NK-92 treated with Interleukin-12 subunit alpha and Interleukin-12 subunit beta, amount 100 ng/mL, for 24 hours (cell line): ENCODE data around the gene PARP12.

Experiments used
- DNase-seq: peaks from one replicate; lab custom pipeline; 2025; lab: John Stamatoyannopoulos, UW

PARP12 gene

DNA sequence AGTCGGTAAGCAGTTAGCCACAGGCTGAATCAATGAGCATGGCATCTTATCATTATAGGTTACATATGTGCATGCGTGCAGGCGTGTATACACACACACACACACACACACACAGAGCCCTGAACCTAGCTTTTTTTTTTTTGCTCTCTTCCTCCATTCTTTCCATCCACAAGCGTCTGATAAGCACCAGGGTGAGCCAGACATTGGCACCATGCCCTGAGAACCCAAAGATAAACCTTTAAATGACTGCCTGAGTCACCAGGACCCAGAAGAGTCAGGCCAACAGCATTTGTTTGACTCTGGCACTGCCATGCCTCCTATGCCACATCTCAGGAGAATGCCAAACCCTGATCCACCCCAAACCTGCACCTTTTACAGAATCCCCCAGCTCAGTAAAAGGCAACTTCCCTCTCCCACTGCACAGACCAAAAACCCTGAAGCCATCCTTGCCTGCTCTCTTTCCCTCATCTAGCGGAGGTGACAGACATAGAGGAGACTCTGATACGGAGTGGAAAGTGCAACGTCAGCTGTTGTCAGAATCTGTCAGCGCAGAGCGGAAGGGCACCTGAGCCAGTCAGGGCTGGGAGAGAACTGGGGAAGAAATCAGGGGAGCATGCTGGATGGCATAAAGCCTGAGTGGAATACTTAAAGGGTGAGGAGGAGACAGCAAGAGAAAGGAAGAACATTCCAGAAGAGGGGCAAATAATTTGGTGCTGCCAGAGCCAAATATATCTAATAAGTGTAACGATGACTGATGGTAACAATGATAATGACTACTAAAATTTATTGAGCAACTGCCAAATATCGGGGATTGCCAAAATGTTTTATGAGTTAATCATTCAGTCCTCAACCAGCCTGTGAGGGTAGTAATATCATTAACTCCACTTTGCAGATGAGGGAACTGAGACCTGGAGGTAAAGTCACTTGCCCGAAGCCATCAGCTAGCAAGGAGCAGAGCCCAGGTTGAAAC, 3.2 kb downstream of the PARP12 start:
- no peak for DNase-seq

DNA sequence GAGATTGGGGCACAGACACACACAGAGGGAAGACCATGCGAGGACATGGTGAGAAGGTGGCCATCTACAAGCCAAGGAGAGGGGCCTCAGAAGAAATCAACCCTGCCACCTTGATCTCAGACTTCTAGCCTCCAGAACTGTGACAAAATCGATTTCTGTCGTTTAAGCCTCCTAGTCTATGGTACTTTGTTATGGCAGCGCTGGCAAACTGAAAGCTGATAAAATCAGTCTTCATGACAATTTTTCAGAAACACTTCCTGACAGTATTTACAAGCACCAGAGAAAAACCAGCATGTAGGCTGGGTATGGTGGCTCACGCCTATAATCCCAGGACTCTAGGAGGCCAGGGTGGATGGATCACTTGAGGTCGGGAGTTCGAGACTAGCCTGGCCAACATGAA, 4.2 kb downstream of the PARP12 start:
- no peak for DNase-seq

DNA sequence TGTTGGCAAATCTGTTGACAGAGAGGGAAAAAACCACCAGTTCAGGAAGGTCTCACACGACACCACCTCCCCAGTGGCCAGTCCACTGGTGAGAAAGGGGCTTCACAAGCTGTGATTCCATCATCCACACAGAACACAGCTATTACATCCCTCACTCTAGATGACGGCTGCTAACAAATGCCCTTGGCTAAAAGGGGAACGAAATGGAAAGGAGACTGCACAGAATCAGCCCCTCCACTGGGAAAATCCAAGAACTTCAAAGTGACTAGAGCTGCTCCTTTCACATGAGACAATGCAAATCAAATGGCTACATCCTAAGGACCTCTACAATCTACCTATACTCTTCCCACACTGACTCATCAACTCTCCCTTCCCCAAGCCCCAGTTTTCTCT, 5.6 kb downstream of the PARP12 start:
- no peak for DNase-seq

DNA sequence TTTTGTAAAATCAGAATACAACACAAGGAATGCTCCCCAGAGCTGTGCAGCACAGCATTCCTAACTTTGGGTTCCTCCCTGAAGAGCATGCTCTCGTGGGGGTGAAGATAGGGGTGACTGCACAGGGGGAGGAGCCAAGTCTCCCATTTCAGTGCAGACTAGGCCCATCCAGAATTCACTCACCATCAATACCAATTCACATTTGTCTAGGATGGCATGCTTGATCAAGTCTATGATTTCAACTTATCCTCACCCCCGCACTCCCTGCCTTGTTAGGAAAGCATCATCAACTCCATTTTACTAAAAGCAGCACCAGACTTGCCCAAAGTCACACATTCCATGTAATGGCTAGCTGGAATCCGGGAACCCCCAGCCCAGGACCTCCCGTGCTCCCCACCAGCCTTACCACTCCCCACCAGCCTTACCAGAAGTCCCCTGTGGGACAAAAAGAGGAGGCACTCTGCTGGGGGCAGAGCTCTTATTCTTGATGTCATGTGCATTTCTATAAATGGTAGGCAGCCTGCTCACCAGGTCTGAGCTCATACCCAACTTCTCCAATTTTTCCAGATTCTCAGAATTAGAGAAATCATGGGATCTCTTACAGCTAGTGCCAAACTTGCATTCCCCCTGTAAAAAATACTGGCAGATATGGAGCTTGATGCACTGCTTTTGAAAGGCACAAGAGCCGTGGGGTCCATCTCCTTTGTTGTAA, 6.2 kb downstream of the PARP12 start:
- DNase-seq: no peak

DNA sequence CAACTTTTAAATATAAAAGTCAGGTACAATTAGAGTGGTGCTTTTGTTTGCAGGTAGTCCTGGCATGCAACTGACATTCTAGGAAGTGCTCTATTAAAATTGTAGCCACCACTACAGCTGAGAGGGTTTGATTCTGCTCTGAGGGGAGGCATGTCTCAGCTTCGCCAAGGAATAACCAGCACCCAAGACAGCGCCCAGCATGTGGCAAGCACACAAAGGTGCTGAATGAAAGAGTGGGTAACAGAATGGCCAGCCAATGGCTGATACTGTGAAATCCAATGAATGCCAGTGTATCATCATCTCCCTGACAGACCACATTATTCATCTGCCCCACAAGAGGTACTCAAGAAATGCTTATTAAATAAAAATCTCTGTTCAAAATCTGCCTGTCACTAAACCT, 6.9 kb downstream of the PARP12 start:
- no peak for DNase-seq

DNA sequence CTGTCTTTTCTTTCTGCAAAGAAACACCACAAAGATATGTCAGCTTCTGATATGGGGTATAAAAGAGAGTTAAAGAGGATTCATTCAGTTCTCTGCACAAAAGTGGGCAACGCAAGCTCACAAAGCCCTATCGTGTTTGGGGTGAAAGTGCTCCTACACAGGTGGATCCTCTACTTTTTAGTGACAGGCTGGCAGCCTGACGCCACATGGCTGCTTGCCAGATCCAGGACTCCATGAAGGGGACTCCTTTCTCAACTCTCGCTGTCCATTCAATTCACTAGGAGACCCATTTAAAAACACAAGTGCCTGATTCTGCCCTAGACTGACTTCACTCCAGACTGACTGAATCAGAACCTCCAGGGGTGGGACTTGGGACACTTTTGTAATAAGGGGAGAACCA, 8.0 kb downstream of the PARP12 start:
- no peak for DNase-seq

DNA sequence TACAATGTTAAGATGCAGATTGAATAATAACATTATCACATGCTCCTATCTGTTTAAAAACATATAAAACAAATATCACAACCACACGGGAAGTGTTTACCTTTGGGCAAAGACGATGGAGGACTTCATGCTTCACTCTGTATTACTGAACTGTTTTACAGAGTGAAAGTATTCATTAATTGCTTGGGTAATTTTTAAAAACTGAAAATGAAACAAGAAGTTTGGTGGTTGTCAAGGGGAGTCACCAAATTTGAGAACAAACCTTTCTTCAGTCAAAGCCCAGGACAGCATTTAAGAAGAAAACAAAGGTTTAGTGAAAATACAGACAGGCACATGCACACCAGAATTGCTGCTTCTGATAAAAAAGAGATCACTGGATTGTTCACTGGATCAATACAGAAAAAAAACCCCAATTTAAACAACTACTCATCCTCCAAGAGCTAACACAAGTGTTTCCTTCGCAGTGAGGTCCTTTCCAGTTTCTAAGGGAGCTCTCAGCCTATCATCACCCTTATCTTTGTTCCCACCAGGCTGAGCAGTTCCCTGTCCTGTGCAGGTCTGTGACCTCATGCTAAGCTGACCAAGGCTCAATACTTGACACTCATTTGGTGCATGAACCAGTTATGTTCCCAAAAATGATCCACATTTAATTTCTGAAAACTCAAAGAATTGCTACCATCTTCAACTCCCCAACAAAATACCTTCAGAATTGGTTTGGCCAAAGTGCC, 8.8 kb downstream of the PARP12 start:
- no peak for DNase-seq

DNA sequence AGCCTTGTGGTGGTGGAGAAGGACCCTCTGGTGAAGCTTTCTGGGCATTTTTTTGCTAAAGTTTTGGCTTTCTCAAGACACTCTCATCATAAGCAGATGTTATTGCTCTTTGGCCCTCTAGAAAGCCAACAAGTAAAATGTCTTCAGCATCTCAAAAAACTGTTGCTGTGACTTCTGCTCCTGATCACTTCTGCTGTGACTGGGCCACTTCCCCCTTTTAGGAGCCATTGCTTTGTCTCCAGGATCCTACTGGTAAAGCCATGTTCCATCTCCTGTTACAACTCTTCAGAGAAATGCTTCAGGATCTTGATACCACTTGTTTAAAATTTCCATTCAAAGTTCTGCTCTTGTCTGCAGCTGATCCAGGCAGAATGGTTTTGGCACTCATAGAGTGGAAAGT, 10.9 kb downstream of the PARP12 start:
- no peak for DNase-seq

DNA sequence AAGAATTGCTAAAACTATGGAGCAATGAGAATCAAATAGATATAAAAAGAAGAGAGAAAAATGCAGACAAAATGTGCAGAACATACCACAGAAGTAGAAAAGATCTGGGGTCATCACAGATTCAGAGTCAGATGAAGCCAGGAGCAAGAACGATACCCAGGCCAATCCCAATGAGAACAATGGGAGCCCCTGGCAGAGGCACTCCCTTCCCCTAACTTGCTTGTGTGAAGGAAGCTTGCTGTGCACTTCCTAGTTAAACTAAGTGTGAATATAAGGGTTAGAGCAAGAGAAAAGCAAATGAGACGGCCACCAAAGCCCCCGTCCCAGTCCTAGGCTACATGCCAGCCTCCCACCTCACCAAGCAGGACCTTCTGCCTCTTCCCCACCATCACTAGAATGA, 12.7 kb downstream of the PARP12 start:
- DNase-seq: no peak

DNA sequence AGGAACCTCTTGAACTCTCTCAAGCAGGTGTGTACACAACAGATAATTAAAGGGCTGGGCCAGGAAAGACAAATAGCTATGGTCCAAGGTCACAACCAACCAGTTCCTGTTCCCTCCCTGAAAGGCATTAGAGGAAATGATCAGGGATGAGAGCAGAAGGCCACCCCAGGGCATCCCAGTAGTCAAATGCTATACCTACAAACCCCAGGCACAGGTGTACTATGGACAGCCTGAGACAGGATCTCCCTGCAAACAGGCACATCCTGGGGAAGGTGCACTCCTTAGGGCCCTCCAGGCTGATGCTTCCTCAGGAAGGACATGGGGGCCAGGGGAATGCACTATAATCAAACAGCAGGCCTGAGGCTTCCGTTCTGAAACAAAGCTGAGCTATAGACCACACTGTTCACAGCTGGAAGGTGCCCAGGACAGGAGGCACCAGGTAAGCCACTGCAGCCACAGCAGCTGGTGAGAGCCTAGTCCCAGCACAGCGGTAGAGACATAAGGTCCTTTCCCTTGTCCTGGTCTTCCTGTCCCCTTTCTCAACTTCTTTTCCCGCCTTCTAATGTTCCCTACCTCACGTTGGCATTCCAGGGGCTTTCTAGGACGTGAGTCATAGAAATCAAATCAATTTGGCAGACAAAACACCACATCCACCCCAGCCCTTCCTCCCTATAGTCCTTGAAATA, 13.3 kb downstream of the PARP12 start:
- no peak for DNase-seq

DNA sequence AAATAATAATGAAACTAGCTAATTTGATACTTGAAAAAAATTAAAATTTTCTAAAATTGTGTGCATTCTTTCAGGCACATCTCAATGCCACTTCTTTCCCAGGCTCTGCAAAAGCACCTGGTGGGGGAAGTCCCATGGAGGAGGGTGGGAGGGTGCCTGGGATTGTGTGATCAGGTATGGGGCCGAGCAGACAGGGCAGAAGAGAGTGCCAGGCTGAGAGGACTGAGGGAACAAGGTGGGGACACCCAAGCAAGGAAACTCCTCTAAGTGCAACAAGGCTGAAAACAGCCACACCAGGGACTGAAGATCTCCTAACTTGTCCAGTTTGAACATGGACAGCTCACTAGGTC, 13.8 kb downstream of the PARP12 start:
- no peak for DNase-seq

DNA sequence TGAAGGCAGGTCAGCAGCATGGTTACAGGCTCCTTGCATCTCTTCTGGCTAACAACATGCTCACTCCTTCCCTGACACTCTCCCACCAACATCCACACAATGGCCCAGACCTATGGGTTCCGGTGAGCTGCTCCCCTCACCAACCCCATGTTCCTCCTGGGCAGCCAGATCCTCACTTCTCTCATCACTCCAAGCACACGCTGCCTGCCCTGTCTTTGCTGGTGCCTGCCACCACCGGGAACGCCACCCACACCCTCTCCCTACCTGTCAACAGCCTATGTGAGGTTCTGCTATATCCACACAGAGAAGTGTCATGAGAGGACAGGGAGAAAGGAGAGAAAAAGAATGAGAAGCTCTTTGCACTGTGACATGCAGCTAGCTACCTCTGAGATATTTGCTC, 14.6 kb downstream of the PARP12 start:
- no peak for DNase-seq

DNA sequence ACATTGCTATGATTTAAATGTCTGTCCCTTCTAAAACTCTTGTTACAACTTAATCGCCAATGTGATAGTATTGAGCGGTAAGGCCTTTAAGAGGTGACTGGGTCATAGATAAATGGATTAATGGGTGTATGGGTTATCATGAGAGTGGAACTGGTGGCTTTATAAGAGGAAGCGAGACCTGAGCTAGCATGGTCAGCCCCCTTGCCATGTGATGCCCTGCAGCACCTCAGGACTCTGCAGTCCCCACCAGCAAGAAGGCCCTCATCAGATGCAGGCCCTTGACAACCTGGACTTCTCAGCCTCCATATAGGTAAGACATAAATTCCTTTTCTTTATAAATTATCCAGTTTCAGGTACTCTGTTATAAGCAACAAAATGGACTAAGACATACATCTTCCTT, 15.6 kb downstream of the PARP12 start:
- no peak for DNase-seq

DNA sequence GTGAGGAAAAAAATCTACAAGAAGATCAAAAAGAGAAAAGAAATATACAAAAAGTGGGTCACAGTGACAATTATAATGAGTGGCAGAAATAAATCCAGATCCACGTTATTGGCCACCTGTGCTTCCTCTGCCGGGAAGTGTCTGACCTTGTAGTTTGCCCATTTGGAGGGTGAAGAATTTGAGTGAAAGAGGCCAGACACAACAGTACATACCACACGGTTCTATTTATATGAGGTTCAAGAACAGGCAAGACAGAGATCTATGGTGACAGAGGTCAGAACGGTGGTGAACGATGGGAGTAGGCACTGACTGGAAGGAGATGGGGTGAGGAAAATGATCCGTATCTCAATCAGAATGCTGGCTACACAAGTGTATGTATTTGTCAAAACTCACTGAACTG, 17.1 kb downstream of the PARP12 start:
- no peak for DNase-seq

DNA sequence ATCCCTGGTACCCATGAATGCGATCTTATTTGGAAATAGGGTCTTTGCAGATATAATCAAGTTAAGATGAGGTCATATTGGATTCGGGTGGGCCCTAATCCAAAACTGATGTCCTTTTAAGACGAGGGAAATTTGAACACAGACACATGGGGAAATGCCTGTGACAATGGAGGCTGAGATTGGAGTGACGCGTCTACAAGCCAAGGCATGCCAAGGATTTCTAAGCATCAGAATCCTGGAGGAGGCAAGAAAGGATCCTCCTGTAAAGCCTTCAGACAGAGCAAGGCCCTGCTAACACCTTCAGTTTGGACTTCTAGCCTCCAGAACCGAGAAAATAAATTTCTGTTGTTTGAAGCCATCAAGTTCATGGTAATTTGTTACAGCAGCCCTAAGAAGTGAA, 18.5 kb downstream of the PARP12 start:
- no peak for DNase-seq

DNA sequence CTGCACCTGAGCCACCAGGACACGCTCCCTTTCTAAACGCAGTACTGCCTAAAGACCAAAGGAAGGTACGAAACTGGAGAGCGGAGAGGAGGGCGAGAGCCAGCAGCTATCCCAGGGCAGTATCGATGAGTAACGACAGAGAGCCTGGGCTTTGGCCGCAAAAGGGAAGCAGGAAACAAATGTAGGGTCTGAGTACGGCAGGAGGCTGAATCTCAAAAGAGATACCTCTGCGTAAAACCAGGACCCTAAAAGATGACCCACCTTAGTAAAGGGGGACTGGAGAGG, 20.4 kb downstream of the PARP12 start:
- DNase-seq: no peak

DNA sequence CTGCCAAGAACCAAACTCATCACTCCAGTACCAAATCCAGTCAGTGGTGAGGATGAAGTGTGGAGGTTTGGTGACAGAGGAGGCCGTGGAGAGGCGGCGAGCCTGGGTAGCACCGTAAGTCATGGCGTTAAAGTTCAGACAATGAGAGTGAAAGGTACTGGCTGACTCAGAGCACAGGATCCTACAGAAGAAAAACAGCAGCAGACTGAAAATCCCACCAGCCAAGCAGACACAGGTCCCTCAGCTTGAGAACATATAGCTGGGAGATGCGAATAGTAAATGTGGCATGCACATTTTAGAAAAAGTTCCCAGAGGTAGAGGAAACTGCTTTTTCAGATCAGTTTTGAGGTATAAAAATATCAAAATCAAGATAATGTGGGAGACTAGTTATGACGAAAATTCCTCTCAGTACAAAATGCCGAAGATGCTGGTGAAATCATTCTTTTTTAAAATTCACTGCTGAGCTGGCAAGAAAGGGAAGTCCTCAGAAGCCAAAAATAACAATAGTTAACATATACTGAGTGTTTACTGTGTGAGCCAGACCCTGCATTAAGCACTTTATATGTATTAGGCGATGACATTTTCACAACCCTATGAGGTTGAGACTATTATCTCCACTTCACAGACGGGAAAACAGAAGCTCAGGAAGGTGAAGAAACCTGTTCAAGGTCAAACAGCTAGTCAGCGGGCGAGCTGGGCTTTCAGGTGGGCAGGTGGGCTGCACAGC, 20.9 kb downstream of the PARP12 start:
- DNase-seq: no peak

DNA sequence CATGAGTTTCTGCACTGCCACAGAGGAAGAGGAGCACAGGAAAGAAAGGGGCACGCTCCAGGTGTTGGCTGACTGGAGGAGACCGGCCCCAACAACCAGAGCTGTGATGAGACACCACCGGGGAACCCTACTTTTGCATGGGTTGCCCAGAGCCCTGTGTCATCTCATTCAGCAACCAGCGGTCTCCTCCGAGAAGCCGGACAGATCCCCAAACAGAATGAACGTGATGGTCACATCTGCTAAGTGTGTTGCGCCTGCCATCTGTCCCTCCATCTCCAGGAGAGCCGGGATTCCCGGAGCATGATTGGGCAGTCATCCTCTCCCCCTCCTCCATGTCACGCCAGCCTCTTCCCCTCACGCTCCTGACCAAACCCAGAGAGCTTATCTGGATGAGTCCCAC, 22.9 kb downstream of the PARP12 start:
- no peak for DNase-seq

DNA sequence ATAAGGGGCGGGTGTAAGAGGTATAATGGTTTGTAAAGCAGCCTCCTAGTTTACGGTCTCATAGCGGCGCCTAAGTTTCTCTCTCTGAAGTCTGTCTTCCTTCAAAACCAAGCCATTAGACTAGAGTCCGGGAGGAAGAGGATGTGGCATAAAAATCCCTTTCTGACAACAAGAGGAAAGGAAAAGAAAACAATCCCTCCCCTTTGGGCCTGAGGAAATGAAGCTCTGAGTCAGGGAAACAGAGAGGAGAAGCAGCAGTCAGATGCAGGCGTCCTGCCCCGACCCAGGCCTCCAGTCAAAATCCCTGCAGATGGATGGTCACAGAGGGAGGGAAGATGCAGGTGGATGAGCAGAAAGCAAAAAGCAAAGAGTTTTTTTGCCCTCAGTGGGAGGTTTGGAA, 23.7 kb downstream of the PARP12 start:
- no peak for DNase-seq

DNA sequence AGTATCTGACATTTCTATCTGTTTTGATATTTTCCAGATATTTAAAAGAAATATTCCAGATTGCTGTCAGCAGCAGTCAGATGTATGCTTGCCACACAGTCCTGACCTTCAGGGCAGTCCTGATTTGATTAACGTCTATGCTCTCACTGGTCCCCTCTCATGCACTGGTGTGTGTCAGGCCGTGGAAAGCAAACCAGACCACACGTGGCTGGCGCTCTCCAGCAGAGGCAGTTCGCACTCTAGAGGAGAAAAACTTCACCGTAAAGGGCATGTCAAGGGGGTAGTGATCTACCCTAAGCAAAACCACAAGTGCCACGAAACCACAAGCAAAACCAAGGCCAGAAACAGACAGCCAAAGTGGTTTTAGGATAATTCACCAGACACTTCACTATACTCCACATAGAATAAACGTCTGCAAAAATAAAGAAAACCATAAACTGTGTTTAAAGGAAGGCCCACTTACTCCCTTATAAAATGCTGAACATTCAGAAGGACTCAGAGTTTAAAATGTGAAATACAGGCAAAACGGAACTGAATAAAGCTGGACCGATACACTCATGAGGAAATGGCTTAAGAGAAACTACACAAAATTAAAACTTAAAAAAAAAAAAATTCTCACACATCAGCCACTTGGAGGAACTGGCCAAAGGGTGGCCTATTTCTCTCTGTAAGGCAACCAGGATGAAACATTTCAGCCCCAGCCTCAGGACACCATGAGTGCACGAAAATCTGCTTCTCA, 26.4 kb downstream of the PARP12 start:
- DNase-seq: no peak
